Endothelial cell of umbilical vein (primary cell): ENCODE measurements around the gene THEM5. TPM values are rescaled to one million over a fixed set of nuclear protein-coding genes. Genes with fewer than 3 reads are reported as not detected.

ENCODE experiments used
- Bru-seq: library from RNA; stranded (reverse); fragments of 400-500 nt; gene quantifications from one replicate; lab custom pipeline; 2021; lab: Mats Ljungman, UMichigan
- BruChase-seq, 2 experiments: library from RNA; stranded (reverse); fragments of 400-500 nt; gene quantifications; one replicate each; lab custom pipeline; 2021; lab: Mats Ljungman, UMichigan
- BruUV-seq: library from RNA; stranded (reverse); fragments of 400-500 nt; replicated peaks from 2 replicates; lab custom pipeline; 2021; lab: Mats Ljungman, UMichigan
- CTCF ChIA-PET: fragments of 300-600, 350-600 bp; sonication (Branson Sonifier 250); formaldehyde crosslinking; loops from one replicate; lab custom pipeline; 2021; ENCODE audit warnings: antibody characterized with exemption, inconsistent platforms; lab: Charles Lee
- POLR2A ChIA-PET: fragments of 300-600, 350-600 bp; sonication (Branson Sonifier 250); formaldehyde crosslinking; loops from one replicate; lab custom pipeline; 2021; ENCODE audit warnings: antibody characterized with exemption, inconsistent platforms; lab: Charles Lee
- DNase-seq: peaks from one replicate; pipeline ENCODE4 v3.0.0-alpha.2; 2011; ENCODE audit warnings: low read depth, low spot score
- FAIRE-seq: peaks from 2 replicates; lab custom pipeline; 2011; peaks lifted over from hg19 to GRCh38; lab: Jason Lieb, UNC
- H2AFZ ChIP-seq: 2 replicates; pipeline ENCODE4 v1.6.0; 2012; ENCODE audit warnings: low read depth, low read length, control low read depth, inconsistent platforms
- H3K27ac ChIP-seq: 2 replicates; pipeline ENCODE4 v1.5.1; 2011; ENCODE audit warnings: low read depth, mild to moderate bottlenecking, control low read depth, low read length, moderate library complexity; ENCODE audit not compliant: insufficient read depth
- H3K27me3 ChIP-seq, 2 experiments: 2 replicates each; pipeline versions ENCODE4 v1.6.0 to v1.6.1; 2011; ENCODE audit warnings: low read length in 2 of 2, mixed read lengths in 1 of 2; ENCODE audit not compliant: control insufficient read depth in 2 of 2, insufficient read depth in 2 of 2
- H3K36me3 ChIP-seq, 2 experiments: 2 replicates in 1 of 2; 3 replicates in 1 of 2; pipeline ENCODE4 v1.5.1; 2011; ENCODE audit warnings: low read length in 2 of 2, mild to moderate bottlenecking in 1 of 2, moderate library complexity in 1 of 2; ENCODE audit not compliant: control insufficient read depth in 2 of 2, insufficient read depth in 2 of 2; ENCODE audit errors: extremely low read depth in 1 of 2
- H3K4me1 ChIP-seq: 3 replicates; pipeline ENCODE4 v1.5.1; 2011; ENCODE audit warnings: mild to moderate bottlenecking, low read length; ENCODE audit not compliant: control insufficient read depth, insufficient read depth; ENCODE audit errors: extremely low read depth
- H3K4me2 ChIP-seq: 2 replicates; pipeline ENCODE4 v1.6.1; 2011; ENCODE audit warnings: low read length, control low read depth, mixed read lengths; ENCODE audit not compliant: insufficient read depth
- H3K4me3 ChIP-seq, 3 experiments: fragments of 200-600 bp in 1 of 3; sonication (generic), shearing (Covaris generic) in 1 of 3; replicated peaks in 1 of 3; 2 replicates each; pipeline ENCODE4 v1.5.1; 2011 to 2016; ENCODE audit warnings: control low read depth in 3 of 3, low read length in 3 of 3, mild to moderate bottlenecking in 2 of 3, inconsistent platforms in 1 of 3, low read depth in 1 of 3, moderate library complexity in 1 of 3; ENCODE audit not compliant: insufficient read depth in 1 of 3
- H3K79me2 ChIP-seq: 2 replicates; pipeline ENCODE4 v1.6.0; 2012; ENCODE audit warnings: low read length, inconsistent platforms; ENCODE audit not compliant: control insufficient read depth, insufficient read depth
- H3K9ac ChIP-seq: replicated peaks from 2 replicates; pipeline ENCODE3; 2011; ENCODE audit warnings: low read length, control low read depth; ENCODE audit not compliant: insufficient read depth; ENCODE audit errors: extremely low read depth
- H3K9me1 ChIP-seq: replicated peaks from 3 replicates; pipeline ENCODE4 v1.6.0; 2011; ENCODE audit warnings: mild to moderate bottlenecking, low read length; ENCODE audit not compliant: control insufficient read depth, insufficient read depth; ENCODE audit errors: extremely low read depth
- H3K9me3 ChIP-seq: replicated peaks from 2 replicates; pipeline ENCODE4 v1.5.1; 2012; ENCODE audit warnings: low read length, inconsistent platforms; ENCODE audit not compliant: control insufficient read depth, insufficient read depth
- H4K20me1 ChIP-seq: replicated peaks from 2 replicates; pipeline ENCODE3; 2011; ENCODE audit warnings: mild to moderate bottlenecking, low read length; ENCODE audit not compliant: control insufficient read depth, insufficient read depth; ENCODE audit errors: extremely low read depth
- CTCF ChIP-seq, 2 donors: IDR thresholded peaks; 1 replicate in 1 of 2; 2 replicates in 1 of 2; pipeline ENCODE4 v1.5.1; 2011; ENCODE audit warnings: low read length in 2 of 2, mild to moderate bottlenecking in 2 of 2, moderate library complexity in 2 of 2, control low read depth in 1 of 2, inconsistent platforms in 1 of 2, low read depth in 1 of 2; ENCODE audit not compliant: insufficient read depth in 1 of 2; ENCODE audit errors: extremely low read depth in 1 of 2
- EZH2 ChIP-seq: IDR thresholded peaks from 2 replicates; pipeline ENCODE4 v1.6.1; 2012; ENCODE audit warnings: borderline replicate concordance, low read depth, mild to moderate bottlenecking, moderate library complexity, low read length, inconsistent platforms; ENCODE audit not compliant: severe bottlenecking
- FOS ChIP-seq: IDR thresholded peaks from 2 replicates; pipeline ENCODE4 v1.6.1; 2011; ENCODE audit warnings: mild to moderate bottlenecking, low read length, moderate library complexity, borderline replicate concordance; ENCODE audit not compliant: insufficient read depth
- GATA2 ChIP-seq: IDR thresholded peaks from 2 replicates; pipeline ENCODE4 v1.7.0; 2011; ENCODE audit warnings: low read depth, mild to moderate bottlenecking, moderate library complexity, mixed read lengths, low read length; ENCODE audit not compliant: insufficient read length, insufficient read depth
- JUN ChIP-seq: IDR thresholded peaks from 2 replicates; pipeline ENCODE4 v1.6.1; 2011; ENCODE audit warnings: borderline replicate concordance, low read depth; ENCODE audit not compliant: insufficient read length, insufficient read depth
- MYC ChIP-seq: IDR thresholded peaks from one replicate; pipeline ENCODE4 v1.6.1; 2011; ENCODE audit warnings: mild to moderate bottlenecking, low read depth, low read length
- POLR2A ChIP-seq: IDR thresholded peaks from 2 replicates; pipeline ENCODE4 v1.6.1; 2012; ENCODE audit warnings: low read depth, mild to moderate bottlenecking, control low read depth, low read length
- POLR2AphosphoS5 ChIP-seq: IDR thresholded peaks from 2 replicates; pipeline ENCODE4 v1.6.1; 2012; ENCODE audit warnings: low read depth, mild to moderate bottlenecking, control low read depth, low read length, moderate library complexity; ENCODE audit not compliant: insufficient read depth
- dilution Hi-C: fragments of 300-500 bp; cut with MboI; formaldehyde crosslinking; loops from one replicate; pipeline ENCODE4 v1.15.0; 2019; ENCODE audit warnings: low sequenced_read_pairs; ENCODE audit not compliant: extremely low pct_ligation_motif_present
- intact Hi-C: fragments of 100-400 bp; cut with micrococcal nuclease; formaldehyde crosslinking; loops from one replicate; pipeline ENCODE4 v1.10.0; 2022
- long read RNA-seq: library from polyadenylated mRNA; stranded (forward); transcript quantifications from one replicate; pipeline ENCODE4 v2.0.0, GENCODE V29; 2021
- polyA minus RNA-seq, 3 experiments: library from RNA; depleted of rRNA, polyadenylated mRNA; stranded (reverse); fragments of >200 nt; gene quantifications; 1 replicate in 1 of 3; 2 replicates in 2 of 3; pipeline ENCODE4 v1.2.3, GENCODE V29; 2011
- polyA plus RNA-seq, 4 experiments: library from polyadenylated mRNA; depleted of rRNA in 3 of 4; stranded (reverse) in 3 of 4; unstranded in 1 of 4; fragments of >200 nt; gene quantifications; 2 replicates each; pipeline versions ENCODE4 v1.2.1 to v1.2.3, GENCODE V29; 2011 to 2012; ENCODE audit warnings: missing spikeins in 1 of 4
- total RNA-seq: library from RNA; stranded (reverse); gene quantifications from 2 replicates; pipeline ENCODE4 v1.2.3, GENCODE V29; 2021
- TF ChIP-seq, protein P1 (sequence below): IDR thresholded peaks from 2 replicates; pipeline ENCODE4 v1.6.1; 2011; ENCODE audit not compliant: insufficient read depth, insufficient read length

The THEM5 gene
- total RNA-seq (not detected in 2 replicates), polyA plus RNA-seq (not detected in 2 replicates), polyA minus RNA-seq (not detected in 2 replicates), Bru-seq, nascent RNA (not detected), BruChase-seq, experiment 1, labeled RNA remaining after a 6-hour chase (percentile 16 among the genes with signal in this experiment), BruChase-seq, experiment 2, labeled RNA remaining after a 2-hour chase (not detected)
- not detected in 2 replicates for polyA plus RNA-seq (2011; cell fraction: cytosol; rRNA removed)
- polyA plus RNA-seq (2011; cell fraction: nucleus; rRNA removed), result not detected in 2 replicates
- 0.37 TPM in 1 of 2 replicates, not detected in the other for polyA plus RNA-seq (2012)
- 3.1 TPM for polyA minus RNA-seq (2011; cell fraction: cytosol; rRNA and poly(A)+ RNA removed)
- polyA minus RNA-seq (2011; cell fraction: nucleus; rRNA and poly(A)+ RNA removed), result not detected in 2 replicates
- long read RNA-seq, result 0 reads

DNA sequence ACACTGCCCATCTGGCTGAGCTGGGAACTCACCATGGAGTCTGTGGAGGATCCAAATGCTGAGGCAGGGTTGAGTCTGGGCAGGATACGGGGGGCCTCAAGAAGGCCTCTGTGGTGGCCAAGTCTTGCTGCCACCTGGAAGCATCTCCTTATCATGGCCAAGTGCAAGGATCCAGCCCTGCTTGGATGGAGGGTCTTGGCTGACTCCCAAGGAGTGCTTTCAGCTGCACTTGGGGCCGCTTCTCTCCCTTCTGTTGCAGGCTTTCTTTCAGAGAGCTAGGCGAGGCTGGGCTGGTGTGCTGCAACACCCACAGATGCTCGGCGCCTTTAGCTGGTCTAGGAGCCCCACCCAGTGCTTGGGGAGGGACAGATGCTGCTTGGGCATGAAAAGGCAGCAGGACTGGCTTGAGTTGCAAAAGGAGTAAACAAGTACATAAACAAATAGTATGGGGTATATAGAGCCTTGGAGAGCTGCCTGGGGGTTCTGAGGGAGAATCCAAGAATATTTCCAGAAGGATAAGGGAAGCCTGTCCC lies at the start of gene THEM5:
Gene THEM5, minus strand, starts transcription at position 302 of the 533 bp plus-strand sequence. Its CDS starts 147 bp downstream, at position 155.
- Histone ChIP-seq H3K36me3 (no peaks in the 10 kb centered on the region), H3K9ac (no peak within 1 kb of the TSS), H3K9me1 (no peaks in the 10 kb centered on the region), H4K20me1 (no peaks in the 10 kb centered on the region), H2AFZ (no peak within 1 kb of the TSS), H3K4me1 (peaks cover 10% of the 10 kb centered on the region), H3K9me3 (no peaks in the 10 kb centered on the region), H3K4me2 (no peak within 1 kb of the TSS), H3K27me3 (peaks cover 3 to 6% of the 10 kb centered on the region in 2 experiments), H3K4me3 (no peak within 1 kb of the TSS), H3K79me2 (no peaks in the 10 kb centered on the region), H3K27ac (no peak within 1 kb of the TSS)
- intact Hi-C loops (no loop called here), dilution Hi-C loops (no loop called here)
- ChIA-PET POLR2A (no interaction called here), CTCF (interaction anchor here (1.6 kb wide), 1 partner anchor 31 kb away, joined by 3 read pairs; no protein-coding TSS in a partner anchor)
- no TSS peak for BruUV-seq
- DNase-seq (no peak), FAIRE-seq (no peak)
- no peak for TF ChIP-seq FOS
- no peak for TF ChIP-seq POLR2AphosphoS5

DNA sequence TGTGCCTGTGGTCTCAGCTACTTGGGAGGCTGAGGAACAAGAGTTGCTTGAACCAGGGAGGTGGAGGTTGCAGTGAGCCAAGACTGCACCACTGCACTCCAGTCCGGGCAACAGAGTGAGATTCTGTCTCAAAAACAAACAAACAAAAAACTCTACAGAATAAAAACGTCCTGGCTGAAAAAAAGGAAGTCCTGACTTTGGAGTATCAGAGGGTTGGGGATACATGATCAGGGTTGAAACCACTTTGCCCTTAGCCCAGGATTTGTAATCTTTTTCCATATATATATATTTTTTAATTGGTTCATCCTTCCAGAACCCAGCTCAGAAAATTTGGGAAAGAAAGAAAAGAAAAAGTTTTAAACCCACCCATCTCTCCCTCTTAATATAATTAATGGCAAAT lies 49.3 kb upstream of the THEM5 start:
- intact Hi-C loops, result no loop called here
- H3K36me3 ChIP-seq, result no peaks in the 10 kb centered on the region
- FAIRE-seq (no peak), DNase-seq (no peak)
- no TSS peak for BruUV-seq
- no peaks in the 10 kb centered on the region for H3K9me1 ChIP-seq
- H4K20me1 ChIP-seq, result no peaks in the 10 kb centered on the region
- POLR2A ChIA-PET, result no interaction called here
- dilution Hi-C loops, result loop anchor here (25.0 kb wide), 1 partner anchor 109 kb away; no protein-coding TSS in a partner anchor
- H3K9me3 ChIP-seq, result no peaks in the 10 kb centered on the region
- no peak overlapping the region for H3K4me3 ChIP-seq
- peaks cover 29% of the 10 kb centered on the region for H3K4me1 ChIP-seq
- no peak overlapping the region for H3K9ac ChIP-seq
- H3K27ac ChIP-seq, result no peak overlapping the region
- H3K79me2 ChIP-seq, result peaks cover 45% of the 10 kb centered on the region
- no peak overlapping the region for H2AFZ ChIP-seq
- CTCF ChIA-PET, result no interaction called here
- H3K27me3 ChIP-seq, result no peaks in the 10 kb centered on the region
- no peak overlapping the region for H3K4me2 ChIP-seq
- TF ChIP-seq POLR2A (no peak), EZH2 (no peak), FOS (no peak), POLR2AphosphoS5 (no peak), MYC (no peak), CTCF (IDR thresholded peaks at IDR 0.05; ENCODE audit: extremely low read depth in 1 of 2, insufficient read depth in 1 of 2, low read depth in 1 of 2, low read length in 2 of 2) (no peak), JUN (no peak), GATA2 (no peak)
- TF ChIP-seq, protein P1, sequence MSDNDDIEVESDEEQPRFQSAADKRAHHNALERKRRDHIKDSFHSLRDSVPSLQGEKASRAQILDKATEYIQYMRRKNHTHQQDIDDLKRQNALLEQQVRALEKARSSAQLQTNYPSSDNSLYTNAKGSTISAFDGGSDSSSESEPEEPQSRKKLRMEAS, result no peak
